ENCODE data around the gene QSER1.

The QSER1 gene

GRCh38 chr11:32888805-32889204, 3.8 kb upstream of the QSER1 start:
- peak; percentile 45 for DNase-seq (ENCODE audit: low read depth, low spot score)
- H3K4me3 ChIP-seq (ENCODE audit: low read depth, low read length): no peak overlapping the region
- TF ChIP-seq CTCF (IDR thresholded peaks at IDR 0.05; ENCODE audit: low read depth, low read length): no peak
- in situ Hi-C loops (cut with HindIII; ENCODE audit: low sequenced_read_pairs): no loop called here

GRCh38 chr11:32890843-32891656, 1.6 kb upstream of the QSER1 start:
- TF ChIP-seq CTCF (IDR thresholded peaks at IDR 0.05; ENCODE audit: low read depth, low read length): no peak
- in situ Hi-C loops (cut with HindIII; ENCODE audit: low sequenced_read_pairs): no loop called here
- DNase-seq (ENCODE audit: low read depth, low spot score): no peak
- H3K4me3 ChIP-seq (ENCODE audit: low read depth, low read length): no peak overlapping the region

- in situ Hi-C loops (cut with HindIII; ENCODE audit: low sequenced_read_pairs): no loop called here
- no peak for TF ChIP-seq CTCF (IDR thresholded peaks at IDR 0.05; ENCODE audit: low read depth, low read length)
- peak overlapping the region; percentile 95 for H3K4me3 ChIP-seq (ENCODE audit: low read depth, low read length)
- no peak for DNase-seq (ENCODE audit: low read depth, low spot score)
These were observed 805 bp upstream of the QSER1 start for GRCh38 chr11:32891657-32892354.

- in situ Hi-C loops (cut with HindIII; ENCODE audit: low sequenced_read_pairs): no loop called here
- no peak for DNase-seq (ENCODE audit: low read depth, low spot score)
- peak overlapping the region; percentile 95 for H3K4me3 ChIP-seq (ENCODE audit: low read depth, low read length)
- TF ChIP-seq CTCF (IDR thresholded peaks at IDR 0.05; ENCODE audit: low read depth, low read length): no peak
These were observed 407 bp downstream of the QSER1 start for GRCh38 chr11:32893093-32893342.

GRCh38 chr11:32893343-32894148, 935 bp downstream of the QSER1 start:
- in situ Hi-C loops (cut with HindIII; ENCODE audit: low sequenced_read_pairs): no loop called here
- peak; percentile 49 for TF ChIP-seq CTCF (IDR thresholded peaks at IDR 0.05; ENCODE audit: low read depth, low read length)
- H3K4me3 ChIP-seq (ENCODE audit: low read depth, low read length): peak overlapping the region; percentile 95
- DNase-seq (ENCODE audit: low read depth, low spot score): peak; percentile 33

GRCh38 chr11:32894149-32894827, 1.7 kb downstream of the QSER1 start:
- peak overlapping the region; percentile 95 for H3K4me3 ChIP-seq (ENCODE audit: low read depth, low read length)
- in situ Hi-C loops (cut with HindIII; ENCODE audit: low sequenced_read_pairs): no loop called here
- TF ChIP-seq CTCF (IDR thresholded peaks at IDR 0.05; ENCODE audit: low read depth, low read length): no peak
- DNase-seq (ENCODE audit: low read depth, low spot score): peak; percentile 89

All from astrocyte of the spinal cord (primary cell).